ENCODE measurements around the gene SLC12A7. TPM values are rescaled to one million over a fixed set of nuclear protein-coding genes. Genes with fewer than 3 reads are reported as not detected.
"Not testable (repeated sequence)": the region's sequence is repeated elsewhere in the genome, so short reads cannot be mapped to it uniquely, and the experiment has no call there.

The SLC12A7 gene
- total and polyA plus RNA-seq, 3 donors from 2014 or later: 73.2 to 212 (median 168) TPM

GRCh38 chr5:1026700-1027621 lies 84.9 kb downstream of the SLC12A7 start:
- Histone ChIP-seq H3K27me3 (no peaks in the 10 kb centered on the region), H3K9me3 (no peaks in the 10 kb centered on the region), H3K4me1 (no peaks in the 10 kb centered on the region), H3K4me3 (no peak overlapping the region), H3K27ac (no peak overlapping the region), H3K36me3 (ENCODE audit: low read depth, missing control alignments) (no peaks in the 10 kb centered on the region)
- intact Hi-C loops (cut with DNase I; ENCODE audit: low total_unique reads): no loop called here
- no peak for DNase-seq
- no peak for TF ChIP-seq POLR2A (IDR thresholded peaks at IDR 0.05)
- TF ChIP-seq, protein P1, sequence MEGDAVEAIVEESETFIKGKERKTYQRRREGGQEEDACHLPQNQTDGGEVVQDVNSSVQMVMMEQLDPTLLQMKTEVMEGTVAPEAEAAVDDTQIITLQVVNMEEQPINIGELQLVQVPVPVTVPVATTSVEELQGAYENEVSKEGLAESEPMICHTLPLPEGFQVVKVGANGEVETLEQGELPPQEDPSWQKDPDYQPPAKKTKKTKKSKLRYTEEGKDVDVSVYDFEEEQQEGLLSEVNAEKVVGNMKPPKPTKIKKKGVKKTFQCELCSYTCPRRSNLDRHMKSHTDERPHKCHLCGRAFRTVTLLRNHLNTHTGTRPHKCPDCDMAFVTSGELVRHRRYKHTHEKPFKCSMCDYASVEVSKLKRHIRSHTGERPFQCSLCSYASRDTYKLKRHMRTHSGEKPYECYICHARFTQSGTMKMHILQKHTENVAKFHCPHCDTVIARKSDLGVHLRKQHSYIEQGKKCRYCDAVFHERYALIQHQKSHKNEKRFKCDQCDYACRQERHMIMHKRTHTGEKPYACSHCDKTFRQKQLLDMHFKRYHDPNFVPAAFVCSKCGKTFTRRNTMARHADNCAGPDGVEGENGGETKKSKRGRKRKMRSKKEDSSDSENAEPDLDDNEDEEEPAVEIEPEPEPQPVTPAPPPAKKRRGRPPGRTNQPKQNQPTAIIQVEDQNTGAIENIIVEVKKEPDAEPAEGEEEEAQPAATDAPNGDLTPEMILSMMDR (IDR thresholded peaks at IDR 0.05): no peak
- 73 to 80% methylated on average over 21 to 29 of the region's 29 CpGs for WGBS, 2 donors

GRCh38 chr5:1021969-1022336 lies 89.9 kb downstream of the SLC12A7 start:
- intact Hi-C loops (cut with DNase I; ENCODE audit: low total_unique reads); DNase-seq: not testable (repeated sequence)

GRCh38 chr5:1021136-1021968 lies 90.5 kb downstream of the SLC12A7 start:
- Histone ChIP-seq H3K36me3 (ENCODE audit: low read depth, missing control alignments) (no peaks in the 10 kb centered on the region), H3K4me1 (no peaks in the 10 kb centered on the region), H3K9me3 (no peaks in the 10 kb centered on the region), H3K27ac (no peak overlapping the region), H3K4me3 (no peak overlapping the region), H3K27me3 (no peaks in the 10 kb centered on the region)
- TF ChIP-seq POLR2A (IDR thresholded peaks at IDR 0.05): no peak
- TF ChIP-seq, protein P1 (IDR thresholded peaks at IDR 0.05): no peak
- intact Hi-C loops (cut with DNase I; ENCODE audit: low total_unique reads): no loop called here
- no peak for DNase-seq
- 63 to 65% methylated on average over 26 to 28 of the region's 29 CpGs for WGBS, 2 donors

More at GRCh38 chr5:1021969-1022336, 89.9 kb downstream of the SLC12A7 start:
- WGBS, 2 donors: 63 to 82% methylated on average over 7 to 8 of the region's 9 CpGs
- not testable (repeated sequence) for H3K4me3 ChIP-seq; H3K27ac ChIP-seq; H3K36me3 ChIP-seq (ENCODE audit: low read depth, missing control alignments); H3K4me1 ChIP-seq; H3K9me3 ChIP-seq; H3K27me3 ChIP-seq

- 84 to 87% methylated on average over 16 of the region's 16 CpGs for WGBS, 2 donors
- H3K27me3 ChIP-seq: no peaks in the 10 kb centered on the region
- H3K36me3 ChIP-seq (ENCODE audit: low read depth, missing control alignments): no peaks in the 10 kb centered on the region
- H3K4me1 ChIP-seq: no peaks in the 10 kb centered on the region
- H3K4me3 ChIP-seq: no peak overlapping the region
- H3K27ac ChIP-seq: no peak overlapping the region
- intact Hi-C loops (cut with DNase I; ENCODE audit: low total_unique reads): no loop called here
- DNase-seq: no peak
- H3K9me3 ChIP-seq: no peaks in the 10 kb centered on the region
- TF ChIP-seq, protein P1 (IDR thresholded peaks at IDR 0.05): no peak
- TF ChIP-seq POLR2A (IDR thresholded peaks at IDR 0.05): no peak
Observed at GRCh38 chr5:1020452-1020961, 91.4 kb downstream of the SLC12A7 start.

All from testis (tissue), 3 donors.